Measurements from ENCODE around the gene DRGX. TPM values are rescaled to one million over a fixed set of nuclear protein-coding genes. Genes with fewer than 3 reads are reported as not detected.

The DRGX gene
- total RNA-seq, 1 donor from 2014 or later = not detected

DNA sequence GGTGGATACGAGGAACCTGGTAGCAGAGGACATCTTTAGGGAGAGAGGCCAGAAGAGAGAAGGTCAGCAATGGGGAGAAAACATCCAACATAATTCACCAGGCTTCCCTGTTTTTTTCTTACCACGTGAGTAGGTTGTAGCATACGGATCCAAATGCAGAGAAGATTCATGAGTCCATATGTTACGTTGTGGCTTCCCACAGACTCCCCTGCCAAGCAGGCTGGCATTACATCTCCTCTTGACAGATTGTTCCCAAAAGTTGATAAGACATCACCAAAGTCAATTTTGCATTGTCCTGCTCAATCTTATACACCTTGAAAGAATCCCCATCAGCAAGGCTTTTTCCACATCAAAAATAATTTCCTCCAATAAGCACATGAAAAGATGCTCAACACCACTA is 39.7 kb downstream of the DRGX start:
- Mint-ChIP-seq H3K9me3 (ENCODE audit: unreplicated experiment) (no peaks in the 10 kb centered on the region), H3K4me1 (ENCODE audit: unreplicated experiment) (peaks cover 19% of the 10 kb centered on the region), H3K4me3 (ENCODE audit: unreplicated experiment) (no peak overlapping the region), H3K27me3 (ENCODE audit: unreplicated experiment) (no peaks in the 10 kb centered on the region), H3K27ac (ENCODE audit: unreplicated experiment) (no peak overlapping the region), H3K36me3 (ENCODE audit: unreplicated experiment) (no peaks in the 10 kb centered on the region)
- TF ChIP-seq CTCF (IDR thresholded peaks at IDR 0.05) = no peak
- DNase-seq (ENCODE audit: extremely low spot score, unreplicated experiment) = peak; percentile 25

DNA sequence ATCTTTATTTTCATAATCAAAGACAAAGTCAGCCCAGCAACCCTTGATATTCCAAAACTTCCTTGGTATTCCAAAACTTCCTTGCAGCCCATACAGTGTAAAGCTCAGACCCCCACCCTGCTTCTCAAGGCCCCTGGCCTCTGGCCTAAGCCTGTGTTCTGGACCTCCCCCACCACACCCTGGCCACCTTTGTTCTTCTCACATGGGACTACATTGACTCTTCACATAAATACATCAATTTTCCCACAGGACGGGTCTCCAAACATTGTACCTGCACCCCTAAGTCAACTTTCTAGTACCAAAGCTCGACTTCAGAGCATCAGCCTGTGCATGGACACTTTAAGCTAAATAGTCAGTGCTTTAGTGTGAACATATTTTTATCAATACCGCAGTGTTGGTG is 40.7 kb downstream of the DRGX start:
- no peak for TF ChIP-seq CTCF (IDR thresholded peaks at IDR 0.05)
- Mint-ChIP-seq H3K36me3 (ENCODE audit: unreplicated experiment) (no peaks in the 10 kb centered on the region), H3K27ac (ENCODE audit: unreplicated experiment) (no peak overlapping the region), H3K4me1 (ENCODE audit: unreplicated experiment) (peaks cover 16% of the 10 kb centered on the region), H3K27me3 (ENCODE audit: unreplicated experiment) (no peaks in the 10 kb centered on the region), H3K9me3 (ENCODE audit: unreplicated experiment) (peaks cover 2% of the 10 kb centered on the region), H3K4me3 (ENCODE audit: unreplicated experiment) (no peak overlapping the region)
- no peak for DNase-seq (ENCODE audit: extremely low spot score, unreplicated experiment)

GRCh38 chr10:49354593-49354992 is 41.3 kb downstream of the DRGX start:
- no peak overlapping the region for H3K27ac Mint-ChIP-seq (ENCODE audit: unreplicated experiment)
- H3K4me1 Mint-ChIP-seq (ENCODE audit: unreplicated experiment) = peaks cover 9% of the 10 kb centered on the region
- no peak overlapping the region for H3K4me3 Mint-ChIP-seq (ENCODE audit: unreplicated experiment)
- H3K27me3 Mint-ChIP-seq (ENCODE audit: unreplicated experiment) = no peaks in the 10 kb centered on the region
- H3K9me3 Mint-ChIP-seq (ENCODE audit: unreplicated experiment) = peaks cover 9% of the 10 kb centered on the region
- no peaks in the 10 kb centered on the region for H3K36me3 Mint-ChIP-seq (ENCODE audit: unreplicated experiment)
- DNase-seq (ENCODE audit: extremely low spot score, unreplicated experiment) = peak; percentile 34
- no peak for TF ChIP-seq CTCF (IDR thresholded peaks at IDR 0.05)

GRCh38 chr10:49353895-49354566 is 41.9 kb downstream of the DRGX start:
- DNase-seq (ENCODE audit: extremely low spot score, unreplicated experiment) = peak; percentile 64
- TF ChIP-seq CTCF (IDR thresholded peaks at IDR 0.05) = no peak
- Mint-ChIP-seq H3K4me3 (ENCODE audit: unreplicated experiment) (no peak overlapping the region), H3K36me3 (ENCODE audit: unreplicated experiment) (no peaks in the 10 kb centered on the region), H3K4me1 (ENCODE audit: unreplicated experiment) (peaks cover 8% of the 10 kb centered on the region), H3K9me3 (ENCODE audit: unreplicated experiment) (peaks cover 9% of the 10 kb centered on the region), H3K27ac (ENCODE audit: unreplicated experiment) (no peak overlapping the region), H3K27me3 (ENCODE audit: unreplicated experiment) (no peaks in the 10 kb centered on the region)

GRCh38 chr10:49353026-49353894 is 42.6 kb downstream of the DRGX start:
- peak; percentile 81 for DNase-seq (ENCODE audit: extremely low spot score, unreplicated experiment)
- H3K27ac Mint-ChIP-seq (ENCODE audit: unreplicated experiment) = no peak overlapping the region
- no peaks in the 10 kb centered on the region for H3K36me3 Mint-ChIP-seq (ENCODE audit: unreplicated experiment)
- H3K27me3 Mint-ChIP-seq (ENCODE audit: unreplicated experiment) = no peaks in the 10 kb centered on the region
- no peak for TF ChIP-seq CTCF (IDR thresholded peaks at IDR 0.05)
- H3K9me3 Mint-ChIP-seq (ENCODE audit: unreplicated experiment) = peaks cover 9% of the 10 kb centered on the region
- no peak overlapping the region for H3K4me3 Mint-ChIP-seq (ENCODE audit: unreplicated experiment)
- H3K4me1 Mint-ChIP-seq (ENCODE audit: unreplicated experiment) = peaks cover 5% of the 10 kb centered on the region
